Liver (tissue), 9 donors: ENCODE data around the gene TUFT1. TPM values are rescaled to one million over a fixed set of nuclear protein-coding genes. Genes with fewer than 3 reads are reported as not detected.

ENCODE experiments used
- DNase-seq: peaks from one replicate; pipeline ENCODE4 v3.0.0-alpha.2; 2017; ENCODE audit warnings: low spot score
- H3K27ac ChIP-seq, 2 donors: one replicate each; pipeline ENCODE4 v1.7.0; 2013; ENCODE audit warnings: inconsistent platforms in 2 of 2, low read length in 2 of 2, control low read depth in 1 of 2, low read depth in 1 of 2, mild to moderate bottlenecking in 1 of 2
- H3K27me3 ChIP-seq, 4 donors: one replicate each; pipeline versions ENCODE4 v1.6.1 to v1.7.0; 2013; ENCODE audit warnings: low read length in 3 of 4, inconsistent platforms in 1 of 4, mild to moderate bottlenecking in 1 of 4, moderate library complexity in 1 of 4; ENCODE audit not compliant: control insufficient read depth in 4 of 4, insufficient read depth in 4 of 4
- H3K36me3 ChIP-seq, 4 donors: one replicate each; pipeline versions ENCODE4 v1.6.1 to v1.7.0; 2013; ENCODE audit warnings: low read length in 3 of 4, mild to moderate bottlenecking in 3 of 4, low read depth in 1 of 4, moderate library complexity in 1 of 4; ENCODE audit not compliant: control insufficient read depth in 4 of 4, insufficient read depth in 3 of 4
- H3K4me1 ChIP-seq, 4 donors: one replicate each; pipeline versions ENCODE4 v1.6.1 to v1.7.0; 2013; ENCODE audit warnings: low read length in 3 of 4, mild to moderate bottlenecking in 3 of 4, moderate library complexity in 1 of 4; ENCODE audit not compliant: control insufficient read depth in 4 of 4, insufficient read depth in 4 of 4
- H3K4me3 ChIP-seq, 3 donors: one replicate each; pipeline versions ENCODE4 v1.6.1 to v1.7.0; 2013; ENCODE audit warnings: low read length in 3 of 3, control low read depth in 1 of 3, low read depth in 1 of 3, mild to moderate bottlenecking in 1 of 3
- H3K9ac ChIP-seq, 2 donors: one replicate each; pipeline ENCODE4 v1.7.0; 2013; ENCODE audit warnings: low read length in 2 of 2, mild to moderate bottlenecking in 2 of 2, moderate library complexity in 2 of 2, control low read depth in 1 of 2, low read depth in 1 of 2
- H3K9me3 ChIP-seq, 4 donors: one replicate each; pipeline versions ENCODE4 v1.6.1 to v1.7.0; 2013; ENCODE audit warnings: low read length in 3 of 4; ENCODE audit not compliant: control insufficient read depth in 4 of 4
- ATF3 ChIP-seq: IDR thresholded peaks from 2 replicates; pipeline ENCODE4 v1.6.1; 2016; ENCODE audit warnings: antibody characterized with exemption
- CTCF ChIP-seq: fragments of 150-350 bp; IDR thresholded peaks from 2 replicates; pipeline ENCODE4 v1.5.1; 2017; ENCODE audit warnings: improper control_type of control experiment, low read depth, low read length; ENCODE audit not compliant: missing input control
- EGR1 ChIP-seq, 2 donors: IDR thresholded peaks; 2 replicates each; pipeline ENCODE4 v1.6.1; 2016 to 2018; ENCODE audit warnings: antibody characterized with exemption in 2 of 2, low read depth in 2 of 2
- FOXA1 ChIP-seq: IDR thresholded peaks from 2 replicates; pipeline ENCODE4 v1.6.1; 2016; ENCODE audit warnings: antibody characterized with exemption
- FOXA2 ChIP-seq: IDR thresholded peaks from 2 replicates; pipeline ENCODE4 v1.6.1; 2016; ENCODE audit warnings: antibody characterized with exemption
- GABPA ChIP-seq, 2 donors: IDR thresholded peaks in 1 of 2; conservative IDR thresholded peaks in 1 of 2; 2 replicates each; pipeline ENCODE4 v1.6.1; 2016; ENCODE audit warnings: antibody characterized with exemption in 2 of 2, mild to moderate bottlenecking in 1 of 2, moderate library complexity in 1 of 2
- HNF4A ChIP-seq, 2 donors: conservative IDR thresholded peaks; 2 replicates each; pipeline ENCODE4 v1.6.1; 2016; ENCODE audit warnings: antibody characterized with exemption in 2 of 2, mild to moderate bottlenecking in 2 of 2
- HNF4G ChIP-seq: IDR thresholded peaks from 2 replicates; pipeline ENCODE4 v1.6.1; 2016; ENCODE audit warnings: antibody characterized with exemption
- JUND ChIP-seq, 2 donors: IDR thresholded peaks; 2 replicates each; pipeline ENCODE4 v1.6.1; 2016; ENCODE audit warnings: antibody characterized with exemption in 2 of 2
- MAX ChIP-seq: IDR thresholded peaks from 2 replicates; pipeline ENCODE4 v1.6.1; 2016; ENCODE audit warnings: antibody characterized with exemption
- NR2F2 ChIP-seq: IDR thresholded peaks from 2 replicates; pipeline ENCODE4 v1.6.1; 2016; ENCODE audit warnings: antibody characterized with exemption
- RAD21 ChIP-seq, 2 donors: IDR thresholded peaks; 2 replicates each; pipeline ENCODE4 v1.6.1; 2016; ENCODE audit warnings: antibody characterized with exemption in 2 of 2, mild to moderate bottlenecking in 2 of 2
- RXRA ChIP-seq, 2 donors: IDR thresholded peaks; 2 replicates each; pipeline ENCODE4 v1.6.1; 2017 to 2018; ENCODE audit warnings: antibody characterized with exemption in 2 of 2, mild to moderate bottlenecking in 1 of 2
- SP1 ChIP-seq: IDR thresholded peaks from 2 replicates; pipeline ENCODE4 v1.6.1; 2018; ENCODE audit warnings: antibody characterized with exemption, mild to moderate bottlenecking
- TAF1 ChIP-seq: conservative IDR thresholded peaks from 2 replicates; pipeline ENCODE4 v1.6.1; 2016; ENCODE audit warnings: antibody characterized with exemption, mild to moderate bottlenecking
- YY1 ChIP-seq: IDR thresholded peaks from 2 replicates; pipeline ENCODE4 v1.6.1; 2016; ENCODE audit warnings: antibody characterized with exemption, mild to moderate bottlenecking
- WGBS: extraction: QIAGEN DNeasy Blood & Tissue Kit; methylation state at CpG from one replicate; pipeline ENCODE4 v1.1.7; 2013; 5-methylcytosine and 5-hydroxymethylcytosine counted together
- polyA plus RNA-seq, 2 donors: library from polyadenylated mRNA; stranded (reverse) in 1 of 2; unstranded in 1 of 2; fragments of 200-250 nt in 1 of 2; fragments of >200 nt in 1 of 2; fragmentation: Nextera tagmentation in 1 of 2; extraction: Ambion mirVana in 1 of 2; gene quantifications; one replicate each; pipeline versions ENCODE4 v1.2.1 to v1.2.3, GENCODE V29; 2013 to 2015
- total RNA-seq, 2 donors: library from RNA; depleted of rRNA; stranded (reverse); fragments of >200 nt; gene quantifications; one replicate each; pipeline ENCODE4 v1.2.3, GENCODE V29; 2014
- TF ChIP-seq, protein P1 (sequence below): IDR thresholded peaks from 2 replicates; pipeline ENCODE4 v1.6.1; 2016; ENCODE audit warnings: antibody characterized with exemption, mild to moderate bottlenecking
- TF ChIP-seq, protein P2 (sequence below): IDR thresholded peaks from 2 replicates; pipeline ENCODE4 v1.6.1; 2016; ENCODE audit warnings: antibody characterized with exemption
- donor health status: healthy.
- donor health status: healthy.
- donor health status: healthy.
- donor health status: healthy.
- donor health status: healthy.

TUFT1 gene
- total and polyA plus RNA-seq, 4 donors, result 1.7 to 4.8 (median 3.0) TPM

GRCh38 chr1:151546011-151546925, 6.2 kb downstream of the TUFT1 start:
- no peak for TF ChIP-seq JUND (IDR thresholded peaks at IDR 0.05)
- no peak for TF ChIP-seq HNF4G
- TF ChIP-seq, protein P1, sequence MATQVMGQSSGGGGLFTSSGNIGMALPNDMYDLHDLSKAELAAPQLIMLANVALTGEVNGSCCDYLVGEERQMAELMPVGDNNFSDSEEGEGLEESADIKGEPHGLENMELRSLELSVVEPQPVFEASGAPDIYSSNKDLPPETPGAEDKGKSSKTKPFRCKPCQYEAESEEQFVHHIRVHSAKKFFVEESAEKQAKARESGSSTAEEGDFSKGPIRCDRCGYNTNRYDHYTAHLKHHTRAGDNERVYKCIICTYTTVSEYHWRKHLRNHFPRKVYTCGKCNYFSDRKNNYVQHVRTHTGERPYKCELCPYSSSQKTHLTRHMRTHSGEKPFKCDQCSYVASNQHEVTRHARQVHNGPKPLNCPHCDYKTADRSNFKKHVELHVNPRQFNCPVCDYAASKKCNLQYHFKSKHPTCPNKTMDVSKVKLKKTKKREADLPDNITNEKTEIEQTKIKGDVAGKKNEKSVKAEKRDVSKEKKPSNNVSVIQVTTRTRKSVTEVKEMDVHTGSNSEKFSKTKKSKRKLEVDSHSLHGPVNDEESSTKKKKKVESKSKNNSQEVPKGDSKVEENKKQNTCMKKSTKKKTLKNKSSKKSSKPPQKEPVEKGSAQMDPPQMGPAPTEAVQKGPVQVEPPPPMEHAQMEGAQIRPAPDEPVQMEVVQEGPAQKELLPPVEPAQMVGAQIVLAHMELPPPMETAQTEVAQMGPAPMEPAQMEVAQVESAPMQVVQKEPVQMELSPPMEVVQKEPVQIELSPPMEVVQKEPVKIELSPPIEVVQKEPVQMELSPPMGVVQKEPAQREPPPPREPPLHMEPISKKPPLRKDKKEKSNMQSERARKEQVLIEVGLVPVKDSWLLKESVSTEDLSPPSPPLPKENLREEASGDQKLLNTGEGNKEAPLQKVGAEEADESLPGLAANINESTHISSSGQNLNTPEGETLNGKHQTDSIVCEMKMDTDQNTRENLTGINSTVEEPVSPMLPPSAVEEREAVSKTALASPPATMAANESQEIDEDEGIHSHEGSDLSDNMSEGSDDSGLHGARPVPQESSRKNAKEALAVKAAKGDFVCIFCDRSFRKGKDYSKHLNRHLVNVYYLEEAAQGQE, result no peak
- TF ChIP-seq SP1, result no peak
- TF ChIP-seq ATF3, result no peak
- no peak for TF ChIP-seq MAX
- no peak for TF ChIP-seq FOXA2
- TF ChIP-seq HNF4A (conservative IDR thresholded peaks at IDR 0.05), result no peak
- TF ChIP-seq, protein P2, sequence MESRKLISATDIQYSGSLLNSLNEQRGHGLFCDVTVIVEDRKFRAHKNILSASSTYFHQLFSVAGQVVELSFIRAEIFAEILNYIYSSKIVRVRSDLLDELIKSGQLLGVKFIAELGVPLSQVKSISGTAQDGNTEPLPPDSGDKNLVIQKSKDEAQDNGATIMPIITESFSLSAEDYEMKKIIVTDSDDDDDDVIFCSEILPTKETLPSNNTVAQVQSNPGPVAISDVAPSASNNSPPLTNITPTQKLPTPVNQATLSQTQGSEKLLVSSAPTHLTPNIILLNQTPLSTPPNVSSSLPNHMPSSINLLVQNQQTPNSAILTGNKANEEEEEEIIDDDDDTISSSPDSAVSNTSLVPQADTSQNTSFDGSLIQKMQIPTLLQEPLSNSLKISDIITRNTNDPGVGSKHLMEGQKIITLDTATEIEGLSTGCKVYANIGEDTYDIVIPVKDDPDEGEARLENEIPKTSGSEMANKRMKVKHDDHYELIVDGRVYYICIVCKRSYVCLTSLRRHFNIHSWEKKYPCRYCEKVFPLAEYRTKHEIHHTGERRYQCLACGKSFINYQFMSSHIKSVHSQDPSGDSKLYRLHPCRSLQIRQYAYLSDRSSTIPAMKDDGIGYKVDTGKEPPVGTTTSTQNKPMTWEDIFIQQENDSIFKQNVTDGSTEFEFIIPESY, result no peak
- no peak for TF ChIP-seq GABPA (IDR thresholded peaks at IDR 0.05 in 1 of 2, conservative IDR thresholded peaks at IDR 0.05 in 1 of 2)
- TF ChIP-seq TAF1, result no peak
- TF ChIP-seq RAD21 (IDR thresholded peaks at IDR 0.05), result no peak
- no peak for TF ChIP-seq RXRA (IDR thresholded peaks at IDR 0.05)
- no peak for TF ChIP-seq NR2F2
- TF ChIP-seq EGR1 (IDR thresholded peaks at IDR 0.05; ENCODE audit: low read depth in 2 of 2), result no peak
- TF ChIP-seq FOXA1, result no peak
- TF ChIP-seq YY1, result no peak
- TF ChIP-seq CTCF, result no peak
- no peaks in the 10 kb centered on the region for H3K27me3 ChIP-seq
- peaks cover 5 to 21% (median 14%) of the 10 kb centered on the region in 4 donors for H3K4me1 ChIP-seq
- 91% methylated on average over 4 of the region's 4 CpGs for whole genome bisulfite sequencing
- no peaks in the 10 kb centered on the region for H3K9me3 ChIP-seq
- H3K36me3 ChIP-seq, result no peaks in the 10 kb centered on the region
- peak overlapping the region in 1 of 2 donors; percentile 39 for H3K27ac ChIP-seq
- H3K4me3 ChIP-seq, result no peak overlapping the region
- H3K9ac ChIP-seq, result no peak overlapping the region
- DNase-seq, result no peak
